H1 (cell line): ENCODE results near the gene RHOV. TPM values are rescaled to one million over a fixed set of nuclear protein-coding genes. Genes with fewer than 3 reads are reported as not detected.

Experiments used
- CTCF ChIA-PET: fragments of 300-600 bp; sonication (Branson Sonifier 250); formaldehyde crosslinking; loops from one replicate; lab custom pipeline; 2021; ENCODE audit not compliant: partially characterized antibody; lab: Charles Lee
- POLR2A ChIA-PET: fragments of 300-600 bp; sonication (Branson Sonifier 250); formaldehyde crosslinking; loops from one replicate; lab custom pipeline; 2021; ENCODE audit warnings: inconsistent platforms; ENCODE audit not compliant: partially characterized antibody; lab: Charles Lee
- DNase-seq, 2 experiments: peaks; one replicate each; pipeline versions ENCODE4 v3.0.0 to v3.0.0-alpha.2; 2010 to 2022; ENCODE audit warnings: low spot score in 2 of 2, low read depth in 1 of 2, mixed read lengths in 1 of 2
- FAIRE-seq: peaks from 2 replicates; lab custom pipeline; 2011; peaks lifted over from hg19 to GRCh38; lab: Jason Lieb, UNC
- H2AFZ ChIP-seq: 2 replicates; pipeline ENCODE4 v1.8.1; 2012; ENCODE audit warnings: low read length, inconsistent platforms
- H2AK5ac ChIP-seq: 2 replicates; pipeline ENCODE4 v1.6.1; 2013; ENCODE audit warnings: low read depth, low read length
- H2BK120ac ChIP-seq: replicated peaks from 2 replicates; pipeline ENCODE3; 2013; ENCODE audit warnings: low read depth, low read length, inconsistent platforms
- H2BK12ac ChIP-seq: 2 replicates; pipeline ENCODE4 v1.6.1; 2013; ENCODE audit warnings: low read depth, low read length
- H2BK15ac ChIP-seq: 2 replicates; pipeline ENCODE4 v1.6.1; 2013; ENCODE audit warnings: low read length
- H2BK20ac ChIP-seq: 2 replicates; pipeline ENCODE4 v1.6.1; 2013; ENCODE audit warnings: low read length
- H2BK5ac ChIP-seq: 2 replicates; pipeline ENCODE4 v1.6.1; 2013; ENCODE audit warnings: low read depth, low read length
- H3K14ac ChIP-seq: 2 replicates; pipeline ENCODE4 v1.6.1; 2013; ENCODE audit warnings: inconsistent platforms; ENCODE audit not compliant: insufficient read length
- H3K18ac ChIP-seq: 2 replicates; pipeline ENCODE4 v1.6.1; 2013; ENCODE audit warnings: low read length; ENCODE audit errors: extremely low read depth
- H3K23ac ChIP-seq: 2 replicates; pipeline ENCODE4 v1.6.1; 2013; ENCODE audit warnings: inconsistent platforms; ENCODE audit not compliant: insufficient read length
- H3K23me2 ChIP-seq: 2 replicates; pipeline ENCODE4 v1.6.1; 2013; ENCODE audit warnings: low read depth, low read length
- H3K27ac ChIP-seq: 2 replicates; pipeline ENCODE4 v1.6.1; 2011; ENCODE audit warnings: low read depth, low read length, inconsistent platforms
- H3K27me3 ChIP-seq, 4 experiments: replicated peaks in 1 of 4; 1 replicate in 1 of 4; 2 replicates in 3 of 4; pipeline versions ENCODE4 v1.6.1 to v1.8.1; 2011 to 2013; ENCODE audit warnings: low read length in 3 of 4, mild to moderate bottlenecking in 3 of 4, inconsistent platforms in 2 of 4, mixed read lengths in 2 of 4, moderate library complexity in 1 of 4; ENCODE audit not compliant: control insufficient read depth in 3 of 4, insufficient read depth in 3 of 4; ENCODE audit errors: extremely low read depth in 1 of 4
- H3K36me3 ChIP-seq, 4 experiments: 2 replicates each; pipeline versions ENCODE4 v1.6.1 to v1.8.1; 2011 to 2013; ENCODE audit warnings: mild to moderate bottlenecking in 4 of 4, low read length in 3 of 4, moderate library complexity in 2 of 4, control low read depth in 1 of 4, inconsistent platforms in 1 of 4; ENCODE audit not compliant: insufficient read depth in 4 of 4, control insufficient read depth in 2 of 4
- H3K4ac ChIP-seq: replicated peaks from 2 replicates; pipeline ENCODE3; 2013; ENCODE audit warnings: low read length, low read depth, mixed read lengths, inconsistent platforms; ENCODE audit not compliant: insufficient read length
- H3K4me1 ChIP-seq, 4 experiments: replicated peaks in 1 of 4; 1 replicate in 1 of 4; 2 replicates in 3 of 4; pipeline versions ENCODE4 v1.6.1 to v1.8.1; 2011 to 2013; ENCODE audit warnings: low read length in 3 of 4, inconsistent platforms in 2 of 4, mixed read lengths in 1 of 4; ENCODE audit not compliant: insufficient read depth in 4 of 4, control insufficient read depth in 3 of 4
- H3K4me2 ChIP-seq, 2 experiments: 2 replicates each; pipeline versions ENCODE4 v1.6.1 to v1.8.1; 2011 to 2013; ENCODE audit warnings: low read depth in 2 of 2, low read length in 2 of 2, control low read depth in 1 of 2, inconsistent platforms in 1 of 2, mild to moderate bottlenecking in 1 of 2; ENCODE audit not compliant: insufficient read depth in 1 of 2
- H3K4me3 ChIP-seq, 4 experiments: fragments of 200-600, 300-600 bp in 1 of 4; sonication (generic), shearing (Covaris generic), sonication (Bioruptor Twin) in 1 of 4; 2 replicates each; pipeline versions ENCODE4 v1.5.1 to v1.8.1; 2011 to 2016; ENCODE audit warnings: low read length in 4 of 4, low read depth in 3 of 4, control low read depth in 2 of 4, inconsistent platforms in 2 of 4, mild to moderate bottlenecking in 2 of 4, mixed read lengths in 1 of 4, moderate library complexity in 1 of 4; ENCODE audit not compliant: insufficient read depth in 2 of 4; ENCODE audit errors: extremely low read depth in 1 of 4
- H3K56ac ChIP-seq: replicated peaks from 2 replicates; pipeline ENCODE3; 2013; ENCODE audit warnings: low read depth, mild to moderate bottlenecking, mixed read lengths, low read length, inconsistent platforms; ENCODE audit not compliant: insufficient read length
- H3K79me1 ChIP-seq: 2 replicates; pipeline ENCODE4 v1.6.1; 2013; ENCODE audit warnings: low read depth, low read length, control low read depth
- H3K79me2 ChIP-seq, 2 experiments: 2 replicates each; pipeline versions ENCODE4 v1.6.1 to v1.8.1; 2012 to 2013; ENCODE audit warnings: low read length in 2 of 2, mild to moderate bottlenecking in 2 of 2, inconsistent platforms in 1 of 2; ENCODE audit not compliant: insufficient read depth in 2 of 2, control insufficient read depth in 1 of 2
- H3K9ac ChIP-seq, 4 experiments: replicated peaks in 1 of 4; 1 replicate in 1 of 4; 2 replicates in 3 of 4; pipeline versions ENCODE4 v1.6.1 to v1.8.1; 2011 to 2013; ENCODE audit warnings: low read depth in 3 of 4, low read length in 3 of 4, control low read depth in 2 of 4, mild to moderate bottlenecking in 2 of 4, moderate library complexity in 2 of 4, inconsistent platforms in 1 of 4; ENCODE audit errors: extremely low read depth in 1 of 4
- H3K9me3 ChIP-seq, 2 experiments: 2 replicates each; pipeline versions ENCODE4 v1.6.1 to v1.8.1; 2012 to 2013; ENCODE audit warnings: mild to moderate bottlenecking in 2 of 2, moderate library complexity in 2 of 2, control low read depth in 1 of 2, inconsistent platforms in 1 of 2, low read depth in 1 of 2, low read length in 1 of 2, mixed read lengths in 1 of 2; ENCODE audit not compliant: insufficient read depth in 2 of 2
- H4K20me1 ChIP-seq, 2 experiments: replicated peaks in 1 of 2; 2 replicates each; pipeline versions ENCODE3 to v1.8.1; 2011 to 2013; ENCODE audit warnings: inconsistent platforms in 2 of 2, low read length in 2 of 2, mild to moderate bottlenecking in 1 of 2; ENCODE audit not compliant: insufficient read depth in 2 of 2, control insufficient read depth in 1 of 2
- H4K5ac ChIP-seq: 2 replicates; pipeline ENCODE4 v1.6.1; 2013; ENCODE audit warnings: low read length, low read depth, mixed read lengths, inconsistent platforms; ENCODE audit not compliant: insufficient read length
- H4K8ac ChIP-seq: 2 replicates; pipeline ENCODE4 v1.8.0; 2013; ENCODE audit warnings: mild to moderate bottlenecking, moderate library complexity, low read length, inconsistent platforms; ENCODE audit not compliant: insufficient read depth; ENCODE audit errors: extremely low read depth
- H4K91ac ChIP-seq: replicated peaks from 2 replicates; pipeline ENCODE3; 2013; ENCODE audit warnings: low read length, mixed read lengths, inconsistent platforms; ENCODE audit not compliant: insufficient read length
- CREB1 ChIP-seq: IDR thresholded peaks from 2 replicates; pipeline ENCODE4 v1.6.1; 2012; ENCODE audit warnings: inconsistent platforms
- RNF2 ChIP-seq: fragments of 200-900, 300-1000 bp; sonication (generic); IDR thresholded peaks from 2 replicates; pipeline ENCODE4 v1.7.1; 2016; ENCODE audit warnings: borderline replicate concordance, low read depth, mild to moderate bottlenecking, antibody characterized with exemption, low read length; ENCODE audit not compliant: poor library complexity, severe bottlenecking; ENCODE audit errors: missing control alignments
- SIN3A ChIP-seq, 2 experiments: IDR thresholded peaks in 1 of 2; conservative IDR thresholded peaks in 1 of 2; 2 replicates each; pipeline ENCODE4 v1.6.1; 2011 to 2012; ENCODE audit warnings: low read length in 2 of 2, improper control_type of control experiment in 1 of 2, low read depth in 1 of 2, mild to moderate bottlenecking in 1 of 2
- SIRT6 ChIP-seq: IDR thresholded peaks from one replicate; pipeline ENCODE4 v1.7.1; 2012; ENCODE audit warnings: low read length, inconsistent platforms
- WGBS, 2 experiments: shearing (Covaris generic) in 1 of 2; methylation state at CpG; one replicate each; pipeline versions ENCODE4 v1.1.6 to v1.1.7; 2013 to 2015; ENCODE audit warnings: low lambda C conversion rate in 2 of 2, mixed read lengths in 2 of 2, inconsistent platforms in 1 of 2, low coverage in 1 of 2, missing lambda C conversion rate in 1 of 2; ENCODE audit not compliant: insufficient replicate concordance in 2 of 2, insufficient coverage in 1 of 2, insufficient read length in 1 of 2; ENCODE audit errors: extremely low coverage in 1 of 2, missing lambda C conversion rate in 1 of 2; 5-methylcytosine and 5-hydroxymethylcytosine counted together
- polyA plus RNA-seq, 7 experiments: library from polyadenylated mRNA; depleted of rRNA in 3 of 7; stranded (reverse) in 5 of 7; unstranded in 2 of 7; fragments of >200 nt in 5 of 7; fragments of 200-250 nt in 2 of 7; gene quantifications; 1 replicate in 5 of 7; 2 replicates in 1 of 7; 4 replicates in 1 of 7; pipeline versions ENCODE4 v1.2.1 to v1.2.3, GENCODE V29; 2011 to 2013; ENCODE audit warnings: missing spikeins in 2 of 7, mixed read lengths in 2 of 7
- total RNA-seq: library from RNA; stranded (reverse); fragmentation: NEBNext Ultra II Directional; extraction: Animal tissue kit (Norgen Biotek cat#: 25700); gene quantifications from 2 replicates; pipeline ENCODE4 v1.2.1, GENCODE V29; 2021

Gene RHOV
- total and polyA plus RNA-seq, 2 of the 8 experiments (the other 6 are each of a cell fraction or from before 2014, with no cell fraction given): 1.5 to 2.7 TPM

GRCh38 chr15:40855706-40856234 lies 18.3 kb downstream of the RHOV start:
- Histone ChIP-seq H2BK12ac (no peak overlapping the region), H2BK20ac (no peak overlapping the region), H2BK15ac (no peak overlapping the region), H2AFZ (no peak overlapping the region), H3K23ac (no peak overlapping the region), H3K9ac (no peak overlapping the region), H3K18ac (no peak overlapping the region), H3K14ac (no peak overlapping the region), H4K20me1 (peaks cover 3% of the 10 kb centered on the region in 2 experiments), H3K79me2 (peaks cover 0 to 2% of the 10 kb centered on the region in 2 experiments; a peak in 1 of 4 replicates), H4K5ac (no peak overlapping the region), H2BK120ac (no peak overlapping the region), H3K27me3 (no peaks in the 10 kb centered on the region), H3K56ac (no peak overlapping the region), H2AK5ac (no peak overlapping the region), H3K4ac (no peak overlapping the region), H3K4me3 (no peak overlapping the region), H3K4me1 (peaks cover 0 to 3% (median 0%) of the 10 kb centered on the region in 4 experiments; a peak in 1 of 7 replicates), H2BK5ac (no peak overlapping the region), H3K27ac (no peak overlapping the region), H4K8ac (no peak overlapping the region), H4K91ac (no peak overlapping the region), H3K36me3 (peaks cover 18 to 43% (median 37%) of the 10 kb centered on the region in 4 experiments; a peak in 7 of 8 replicates), H3K23me2 (no peaks in the 10 kb centered on the region), H3K4me2 (no peak overlapping the region), H3K79me1 (peaks cover 3% of the 10 kb centered on the region; the same call in 1 of the 2 replicates), H3K9me3 (no peaks in the 10 kb centered on the region)
- CTCF ChIA-PET: interaction anchor here (1.6 to 8.6 kb wide), 6 partner anchors 11 to 92 kb away, joined by 3 to 208 read pairs (median 78); partner anchors contain the start of genes SPINT1 and VPS18
- 89% methylated on average over 13 of the region's 13 CpGs; no CpG with 5 or more reads in 1 of the 2 experiments for WGBS, 2 experiments
- DNase-seq (no peak), FAIRE-seq (no peak)
- POLR2A ChIA-PET: interaction anchor here (0.6 to 5.6 kb wide), 6 partner anchors 9 to 230 kb away, joined by 3 to 49 read pairs (median 27); partner anchors contain the start of genes SPINT1 and VPS18
- no peak for TF ChIP-seq CREB1
- no peak for TF ChIP-seq RNF2
- TF ChIP-seq SIN3A (conservative IDR thresholded peaks at IDR 0.05 in 1 of 2, IDR thresholded peaks at IDR 0.05 in 1 of 2; ENCODE audit: low read depth in 1 of 2, low read length in 2 of 2): no peak
- TF ChIP-seq SIRT6: no peak
